GM11168 (cell line): ENCODE results near the gene NEDD4L.

Source experiments
- in situ Hi-C: fragments of 300-500 bp; cut with MboI; formaldehyde crosslinking; loops from one replicate; pipeline ENCODE4 v1.12.0; 2022; ENCODE audit warnings: low sequenced_read_pairs; ENCODE audit not compliant: unreplicated experiment

Gene NEDD4L

GRCh38 chr18:58049000-58049688, 5.1 kb downstream of the NEDD4L start:
- in situ Hi-C loops = no loop called here

- in situ Hi-C loops = loop anchor here (5.0 kb wide), 1 partner anchor 56 kb away; no protein-coding TSS in a partner anchor
Measured at GRCh38 chr18:58050963-58051362, 6.9 kb downstream of the NEDD4L start.

DNA sequence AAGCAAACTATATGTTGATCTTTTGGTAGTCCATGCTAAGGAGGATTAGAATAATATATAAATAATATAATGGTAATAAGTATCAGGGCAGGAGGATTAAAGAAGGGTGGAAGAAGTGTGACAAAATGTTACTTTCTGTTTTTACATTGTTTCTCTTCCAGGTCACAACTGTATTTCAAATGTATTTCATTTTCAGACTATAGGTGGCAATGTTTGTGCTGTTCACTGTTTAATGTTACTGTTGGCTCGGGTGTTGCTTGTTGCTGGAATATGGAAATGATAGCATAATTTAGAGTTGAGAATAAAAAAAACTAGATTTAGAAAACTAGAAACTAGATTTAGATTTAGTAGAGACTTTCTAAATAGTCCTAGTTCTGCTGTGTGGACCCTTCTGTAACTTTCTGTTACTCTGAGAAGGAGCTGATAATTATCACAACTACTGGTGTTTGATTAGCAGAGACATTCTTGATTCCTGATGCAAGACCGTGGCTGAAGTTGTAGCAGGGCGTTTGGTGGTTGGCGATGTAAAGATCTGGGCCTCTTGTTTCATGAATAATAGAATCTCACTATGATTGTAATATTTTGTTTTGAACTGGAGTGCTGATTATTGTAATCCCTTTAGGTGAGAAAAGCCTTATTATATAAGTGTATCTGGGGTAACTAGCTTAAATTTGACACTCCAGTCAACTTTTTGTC, 7.9 kb downstream of the NEDD4L start:
- in situ Hi-C loops = loop anchor here (5.0 kb wide), 1 partner anchor 55 kb away; no protein-coding TSS in a partner anchor

GRCh38 chr18:58052960-58053359, 8.9 kb downstream of the NEDD4L start:
- in situ Hi-C loops = loop anchor here (5.0 kb wide), 1 partner anchor 54 kb away; no protein-coding TSS in a partner anchor

GRCh38 chr18:58054041-58054781, 10.2 kb downstream of the NEDD4L start:
- in situ Hi-C loops = loop anchor here (5.0 kb wide), 1 partner anchor 53 kb away; no protein-coding TSS in a partner anchor

- in situ Hi-C loops = no loop called here
Measured at GRCh38 chr18:58055890-58056558, 12.0 kb downstream of the NEDD4L start.

- in situ Hi-C loops = no loop called here
Measured at GRCh38 chr18:58056852-58057251, 12.8 kb downstream of the NEDD4L start.

DNA sequence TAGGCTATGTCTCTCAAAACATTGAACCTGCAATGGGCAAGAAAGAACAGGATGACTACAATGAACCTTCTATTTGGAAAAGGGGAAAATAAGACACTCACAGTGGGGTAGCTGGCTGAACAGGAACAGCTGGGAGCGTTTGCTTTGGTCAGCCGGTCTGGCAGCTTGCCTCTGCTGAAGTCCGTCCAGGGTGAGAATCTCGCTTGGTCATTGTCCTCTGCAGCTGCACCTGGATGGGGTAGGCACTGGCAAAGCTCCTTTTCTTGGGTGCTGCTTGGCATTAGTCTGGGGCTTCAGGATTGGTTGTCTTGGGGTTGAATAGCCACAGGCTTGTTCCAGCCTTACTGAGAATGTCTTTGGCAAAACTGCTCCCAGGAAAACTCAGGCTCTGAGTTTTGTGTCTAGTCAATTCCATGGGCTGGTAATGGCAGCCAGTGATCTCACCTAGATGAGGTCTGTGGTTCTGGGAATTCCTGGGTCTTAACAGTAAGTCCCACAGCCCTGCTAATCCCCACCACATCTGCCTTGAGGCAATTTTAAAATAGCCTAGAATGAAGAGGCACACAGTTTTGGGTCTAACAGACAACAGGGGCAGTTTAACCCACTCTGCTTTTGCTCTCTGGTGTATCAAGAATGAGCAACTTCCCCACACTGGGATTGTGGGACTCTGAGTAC, 13.4 kb downstream of the NEDD4L start:
- in situ Hi-C loops = no loop called here

- in situ Hi-C loops = no loop called here
Measured at GRCh38 chr18:58058720-58059119, 14.7 kb downstream of the NEDD4L start.

DNA sequence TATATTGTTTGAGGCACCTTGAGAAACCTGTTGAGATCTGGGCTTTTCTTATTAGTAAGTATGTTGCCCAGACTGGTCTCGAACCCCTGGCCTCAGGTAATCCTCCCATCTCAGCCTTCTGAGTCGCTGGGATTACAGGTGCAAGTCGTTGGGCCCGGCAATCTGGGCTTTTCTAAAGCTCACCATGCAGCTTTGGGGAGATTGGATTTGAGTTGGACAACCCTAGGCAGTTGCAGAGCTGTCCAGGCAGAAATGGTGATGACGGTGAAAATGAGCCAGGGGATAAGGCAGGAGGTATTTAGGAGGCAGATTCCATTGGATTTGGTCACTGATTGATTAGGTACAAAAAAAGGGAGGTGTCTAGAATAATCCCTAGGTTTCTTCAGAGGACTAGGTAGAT, 16.2 kb downstream of the NEDD4L start:
- in situ Hi-C loops = no loop called here

DNA sequence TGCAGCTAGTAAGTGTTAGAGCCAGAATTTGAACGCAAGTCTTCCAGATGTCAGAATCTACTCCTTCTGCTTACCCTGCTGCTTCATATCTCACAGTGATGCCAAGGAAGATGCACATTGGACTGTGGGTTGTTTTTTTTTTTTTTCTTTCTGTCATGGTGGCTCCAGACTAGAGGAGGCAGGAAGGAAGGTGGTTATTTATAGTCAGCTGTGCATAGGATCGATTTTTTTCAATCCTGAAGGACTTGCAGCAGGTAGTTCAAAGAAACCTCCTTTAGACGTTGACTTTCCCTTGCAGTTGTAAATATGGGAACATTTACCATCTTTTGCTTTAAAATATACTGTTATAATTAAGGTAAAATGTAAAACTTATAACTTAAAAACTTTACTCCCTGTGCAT, 17.3 kb downstream of the NEDD4L start:
- in situ Hi-C loops = no loop called here

DNA sequence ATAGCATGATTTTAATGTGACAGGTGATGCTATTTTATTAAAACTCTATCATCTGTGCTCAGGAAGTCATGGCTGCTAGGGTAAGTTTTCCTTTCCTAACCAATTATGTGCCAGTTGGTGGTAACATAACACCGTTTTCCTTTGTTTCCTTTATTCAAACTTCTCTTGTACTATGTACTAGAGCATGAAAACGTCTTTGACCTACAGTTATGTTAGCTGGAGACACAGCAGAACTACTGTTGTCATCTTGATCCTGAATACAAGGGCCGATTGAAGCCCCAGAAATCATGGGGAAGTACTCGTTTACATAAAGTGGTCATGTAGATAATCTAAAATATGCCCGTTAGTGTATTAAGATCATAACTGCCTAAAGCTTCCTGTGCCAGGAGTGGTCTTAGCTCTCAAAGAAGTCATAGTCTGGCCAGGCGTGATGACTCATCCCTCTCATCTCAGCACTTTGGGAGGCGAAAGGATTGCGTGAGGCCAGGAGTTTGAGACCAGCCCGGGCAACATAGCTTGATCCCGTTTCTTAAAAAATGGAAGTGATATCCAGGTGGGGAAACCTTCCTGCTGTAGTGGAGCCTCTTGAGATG, 20.5 kb downstream of the NEDD4L start:
- in situ Hi-C loops = no loop called here

DNA sequence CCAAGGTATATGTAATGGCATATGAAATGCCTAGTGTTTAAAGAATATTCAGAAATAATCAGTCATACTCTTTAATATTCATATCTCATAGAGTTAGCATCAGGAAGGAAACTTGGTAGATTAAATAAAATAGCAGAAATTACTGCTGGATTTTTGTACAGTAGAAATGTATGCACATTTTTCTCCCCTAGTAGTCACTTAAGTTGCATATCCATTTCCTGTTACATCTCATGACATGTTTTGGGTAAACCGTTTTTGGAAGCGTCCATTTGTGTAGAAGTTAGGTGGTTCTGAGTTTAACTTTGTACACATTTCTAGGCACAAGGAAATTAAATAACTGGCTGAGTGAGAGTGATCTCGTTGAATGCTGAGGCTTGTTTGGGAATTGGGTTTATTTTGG, 21.9 kb downstream of the NEDD4L start:
- in situ Hi-C loops = no loop called here

DNA sequence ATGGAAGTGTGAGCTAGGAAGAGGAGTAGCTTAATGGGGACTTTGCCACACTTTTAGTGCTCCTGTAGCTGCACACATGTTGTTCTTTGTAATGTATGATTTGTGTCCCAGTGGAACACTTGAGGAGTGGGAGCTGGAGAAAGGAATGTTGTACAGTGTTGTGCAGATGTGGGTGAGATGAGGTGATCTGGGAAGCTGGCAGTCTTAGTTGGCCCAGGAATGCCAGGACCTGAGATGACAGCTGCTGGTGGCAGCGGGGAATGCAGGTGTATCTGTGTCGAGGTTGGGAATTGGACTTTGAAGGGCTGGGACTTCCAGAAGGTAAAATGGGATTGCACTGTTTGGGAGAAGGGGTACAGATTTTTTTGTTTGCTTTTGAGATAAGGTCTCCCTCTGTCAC, 23.6 kb downstream of the NEDD4L start:
- in situ Hi-C loops = no loop called here

- in situ Hi-C loops = no loop called here
Measured at GRCh38 chr18:58069099-58069498, 25.1 kb downstream of the NEDD4L start.

GRCh38 chr18:58069721-58070292, 25.8 kb downstream of the NEDD4L start:
- in situ Hi-C loops = no loop called here

- in situ Hi-C loops = no loop called here
Measured at GRCh38 chr18:58076052-58076451, 32.0 kb downstream of the NEDD4L start.

GRCh38 chr18:58077329-58077728, 33.3 kb downstream of the NEDD4L start:
- in situ Hi-C loops = no loop called here

DNA sequence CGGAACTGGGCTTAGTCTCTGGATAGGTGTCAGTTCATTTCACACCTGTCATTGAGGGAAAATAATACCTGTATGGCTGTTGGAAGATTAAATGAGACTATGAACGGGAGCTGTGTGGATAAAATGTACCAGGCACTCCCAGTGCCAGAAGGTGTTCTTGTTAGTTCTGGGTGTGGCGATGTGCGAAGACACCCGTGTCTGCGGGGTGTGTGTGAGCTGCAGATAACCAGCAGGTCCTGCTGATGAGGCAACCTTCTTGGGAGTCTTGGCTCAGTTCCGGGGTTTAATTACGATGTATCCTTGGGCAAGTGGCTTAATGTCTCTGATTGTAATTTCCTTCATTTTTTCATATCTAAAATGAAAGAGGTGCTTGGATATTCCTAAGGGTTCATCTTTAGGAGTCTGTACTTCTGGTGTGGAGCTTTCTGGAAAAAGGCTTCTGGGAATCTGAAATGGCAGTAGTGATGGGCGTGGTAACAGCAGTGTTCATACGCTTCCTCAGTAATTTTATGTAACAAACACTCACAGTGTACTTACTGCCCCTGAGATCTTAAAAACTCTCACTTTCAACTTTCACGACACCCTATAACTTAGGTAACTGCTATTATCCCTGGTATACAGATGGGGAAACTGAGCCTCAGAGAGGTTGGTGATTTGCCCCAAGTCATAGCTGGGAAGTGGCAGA, 35.0 kb downstream of the NEDD4L start:
- in situ Hi-C loops = no loop called here
